Activated CD4-positive, alpha-beta T cell treated with anti-CD3 and anti-CD28 coated beads for 48 hours (primary cell): ENCODE measurements around the gene PKP1.

Experiments
- DNase-seq: peaks from one replicate; pipeline ENCODE4 v3.0.0-alpha.2; 2020

Gene PKP1

GRCh38 chr1:201283836-201284553 is 689 bp downstream of the PKP1 start:
- no peak for DNase-seq

DNA sequence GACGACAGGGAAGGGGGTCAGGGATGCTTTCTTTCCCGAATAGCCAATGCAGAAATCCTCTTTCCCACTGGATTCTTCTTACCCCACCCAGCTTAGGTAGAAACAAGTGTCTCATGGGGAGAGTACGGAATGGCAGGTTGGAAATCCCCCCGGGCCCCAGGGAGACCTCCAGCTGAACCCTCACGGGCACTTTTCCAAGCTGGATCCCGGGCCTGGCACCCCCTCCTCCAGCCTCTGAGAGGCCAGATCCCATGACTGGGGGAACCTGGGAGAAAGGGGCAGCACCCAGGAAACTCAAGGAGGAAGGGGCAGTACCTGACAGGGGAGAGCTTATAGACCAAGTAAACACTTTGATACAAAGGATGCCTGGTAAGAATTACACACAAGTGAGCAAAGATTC is 1.3 kb downstream of the PKP1 start:
- no peak for DNase-seq

GRCh38 chr1:201285846-201286245 is 2.5 kb downstream of the PKP1 start:
- DNase-seq = no peak

DNA sequence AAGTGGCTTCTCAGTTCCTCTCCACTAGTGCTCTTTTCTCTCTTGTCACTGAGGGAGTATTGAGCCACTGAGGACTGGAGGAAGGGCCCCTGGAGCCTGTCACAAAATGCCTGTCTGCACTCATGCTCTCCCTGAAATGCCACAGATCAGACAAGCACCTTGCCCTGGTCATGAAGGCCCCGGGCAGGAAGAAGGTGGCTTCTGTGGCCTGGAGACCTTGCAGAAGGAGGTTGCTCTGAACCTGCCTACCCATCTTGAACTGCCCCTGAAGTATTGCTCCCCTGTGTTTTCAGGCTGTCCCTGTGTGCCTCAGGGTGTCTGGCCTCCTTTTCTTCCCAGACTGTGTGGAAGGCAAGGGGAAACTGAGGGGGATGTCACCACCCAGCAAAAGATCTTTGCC is 3.1 kb downstream of the PKP1 start:
- DNase-seq = no peak

DNA sequence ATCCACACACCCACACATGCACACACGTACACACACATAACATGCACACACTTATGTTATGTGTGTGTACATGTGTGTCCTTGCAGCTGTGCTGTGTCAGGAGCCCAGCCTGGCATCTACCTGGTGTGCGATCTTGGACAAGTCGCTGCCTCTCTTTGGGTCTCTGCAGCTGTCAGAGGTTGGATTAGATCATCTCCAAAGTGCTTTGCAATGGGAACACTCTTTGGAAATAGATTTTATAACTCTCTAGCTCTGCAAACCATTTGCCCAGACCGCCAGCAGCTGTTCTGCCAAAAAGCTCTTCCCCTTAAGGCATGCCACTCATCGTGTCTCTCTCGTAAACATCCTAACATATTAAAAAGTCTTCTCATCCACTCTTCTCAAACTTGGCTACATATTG is 4.7 kb downstream of the PKP1 start:
- no peak for DNase-seq

GRCh38 chr1:201288765-201289164 is 5.5 kb downstream of the PKP1 start:
- DNase-seq = no peak

- DNase-seq = no peak
Observed at GRCh38 chr1:201290551-201290950, 7.2 kb downstream of the PKP1 start.

- DNase-seq = no peak
Observed at GRCh38 chr1:201291916-201292315, 8.6 kb downstream of the PKP1 start.

DNA sequence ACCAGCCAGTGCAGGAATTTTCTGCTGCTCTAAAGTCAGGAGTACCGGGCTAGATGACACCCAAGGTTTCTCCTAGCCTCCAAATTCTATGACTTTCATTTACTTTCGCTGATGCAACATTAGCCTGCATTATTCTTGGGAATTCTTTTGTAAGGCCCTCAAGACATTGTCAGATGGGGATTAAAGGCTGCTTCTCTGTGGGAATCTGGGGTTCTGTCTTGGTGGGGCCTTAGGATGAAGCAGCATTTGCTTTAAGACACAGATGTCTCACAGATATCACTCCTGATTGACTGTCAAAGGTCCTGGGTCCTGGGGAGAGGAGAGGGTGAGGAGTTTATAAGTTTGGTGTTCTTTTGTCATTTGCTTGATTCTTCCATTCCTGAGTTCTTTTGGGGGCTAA is 11.6 kb downstream of the PKP1 start:
- DNase-seq = no peak

- DNase-seq = no peak
Observed at GRCh38 chr1:201295346-201295745, 12.0 kb downstream of the PKP1 start.

DNA sequence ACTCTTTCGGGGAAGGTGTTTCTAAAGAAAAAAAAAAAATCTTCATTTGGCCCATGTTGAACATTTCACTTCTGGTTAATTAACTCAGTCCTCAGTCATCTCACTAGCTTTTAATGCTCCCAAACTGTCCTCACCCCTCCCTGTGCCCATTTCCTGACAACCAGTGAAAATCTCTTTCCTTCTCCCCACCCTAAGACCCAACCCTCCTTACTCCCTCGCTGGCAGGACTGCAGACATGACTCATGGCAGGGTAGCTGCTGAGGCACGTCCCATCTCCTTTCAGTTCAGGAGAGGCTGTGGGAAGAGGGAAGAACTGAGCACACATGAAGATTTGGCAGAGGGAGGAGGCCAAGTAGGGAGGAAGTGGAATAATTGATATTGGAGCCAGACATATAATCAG is 12.6 kb downstream of the PKP1 start:
- DNase-seq = no peak

DNA sequence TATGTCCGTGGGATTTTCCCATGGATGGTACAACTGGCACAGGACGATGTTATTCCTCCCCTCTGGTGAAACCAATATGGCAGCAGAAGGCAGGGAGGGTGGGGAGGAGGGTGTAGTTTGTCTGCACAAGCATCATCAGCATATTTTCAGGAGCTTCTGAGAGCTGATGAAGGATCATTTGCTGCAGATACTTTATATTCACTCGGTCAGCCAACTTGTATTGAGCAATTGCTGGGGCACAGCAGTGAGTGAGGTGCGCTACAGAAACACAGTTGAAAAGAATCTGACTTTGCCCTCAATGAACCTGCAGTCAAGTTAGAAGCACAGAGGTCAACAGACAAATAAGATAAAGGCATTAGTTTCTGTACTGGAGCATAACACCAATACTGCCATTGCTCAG is 13.0 kb downstream of the PKP1 start:
- no peak for DNase-seq

DNA sequence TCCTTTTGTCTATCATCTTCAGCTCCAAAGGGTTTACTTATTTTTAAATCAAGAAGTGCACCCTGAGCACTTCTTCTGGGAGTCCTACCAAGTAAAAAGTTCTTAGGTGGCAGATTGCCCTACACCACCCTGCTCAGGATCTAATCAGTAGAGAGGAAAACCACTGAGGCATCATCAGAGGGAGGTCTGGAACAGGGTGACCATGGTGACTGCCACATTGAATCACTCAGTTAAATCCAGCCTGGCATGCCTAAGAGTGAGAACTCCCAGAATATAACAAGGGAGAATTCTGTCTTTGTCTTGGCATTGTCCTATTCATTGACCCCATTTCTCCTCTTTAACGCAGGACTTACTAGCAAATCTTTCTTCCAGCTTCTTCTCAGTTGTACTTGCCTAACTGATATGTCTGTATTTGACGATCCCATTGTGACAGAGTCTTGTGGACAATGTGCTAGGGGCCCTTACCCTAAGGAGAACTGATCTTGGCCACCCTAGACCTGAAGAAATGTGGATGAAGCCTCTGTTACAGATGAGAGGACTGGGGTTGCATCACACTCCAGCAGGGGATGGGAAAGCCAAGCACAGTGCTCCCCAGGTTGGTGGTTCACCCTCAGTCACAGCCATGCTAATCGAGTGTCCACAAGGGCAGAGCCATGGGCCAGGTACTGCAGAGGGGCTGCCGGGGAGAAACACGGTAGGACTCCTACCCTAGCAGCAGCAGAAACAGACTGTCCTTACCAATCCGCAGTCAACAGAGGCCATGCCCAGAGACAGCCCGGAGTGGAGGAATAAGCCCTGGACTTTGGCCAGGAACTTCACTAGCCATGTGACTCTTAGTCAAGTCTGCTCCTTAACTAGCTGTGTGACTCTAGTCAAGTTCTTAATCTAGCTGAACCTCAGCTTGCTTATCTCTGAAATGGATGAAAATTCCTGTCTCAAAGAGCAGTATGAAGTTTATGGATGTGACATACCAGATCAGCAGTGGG is 15.4 kb downstream of the PKP1 start:
- DNase-seq = no peak

- DNase-seq = no peak
Observed at GRCh38 chr1:201299968-201300367, 16.7 kb downstream of the PKP1 start.

- no peak for DNase-seq
Observed at GRCh38 chr1:201300641-201301040, 17.3 kb downstream of the PKP1 start.

GRCh38 chr1:201302163-201303152 is 19.2 kb downstream of the PKP1 start:
- no peak for DNase-seq

DNA sequence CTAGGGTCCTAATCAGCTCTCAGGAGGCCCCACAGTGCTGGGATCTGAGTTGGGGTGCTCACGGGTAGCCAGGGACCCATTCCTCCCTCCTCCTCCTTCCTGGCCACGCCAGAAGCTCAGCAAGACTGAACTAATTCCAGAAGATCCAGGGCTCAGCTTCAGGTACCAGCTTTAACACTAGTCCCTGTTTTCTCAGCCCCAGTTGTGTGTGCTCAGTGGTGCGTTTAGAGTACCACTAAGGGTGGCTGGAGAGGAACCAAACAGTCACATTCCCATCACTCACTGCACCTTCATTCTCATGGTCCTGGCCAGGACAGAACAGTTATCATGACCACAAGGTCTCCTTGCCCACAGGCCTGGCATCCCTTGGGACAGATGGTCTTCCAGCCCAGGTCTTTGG is 20.8 kb downstream of the PKP1 start:
- DNase-seq = no peak

GRCh38 chr1:201305815-201306214 is 22.5 kb downstream of the PKP1 start:
- no peak for DNase-seq

DNA sequence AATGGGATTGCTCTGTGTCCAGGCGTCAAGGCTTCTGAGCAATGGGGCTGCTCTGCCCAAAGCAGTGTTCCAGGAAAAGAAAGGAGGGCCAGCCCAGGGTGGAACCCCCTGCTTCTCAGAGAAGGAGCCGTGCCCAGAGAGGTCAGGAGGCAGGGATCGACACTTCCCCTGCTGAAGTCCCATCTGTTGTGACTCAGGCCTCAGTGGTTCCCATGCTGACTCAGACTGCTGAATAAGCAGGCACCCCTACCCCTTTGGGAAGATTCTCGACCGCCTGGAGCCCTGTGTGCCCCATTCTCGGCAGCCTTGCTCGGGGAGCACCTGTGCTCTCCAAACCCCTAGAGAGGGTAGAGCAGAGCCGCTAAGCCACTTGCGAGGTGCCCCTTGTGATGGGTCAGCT is 23.9 kb downstream of the PKP1 start:
- no peak for DNase-seq

DNA sequence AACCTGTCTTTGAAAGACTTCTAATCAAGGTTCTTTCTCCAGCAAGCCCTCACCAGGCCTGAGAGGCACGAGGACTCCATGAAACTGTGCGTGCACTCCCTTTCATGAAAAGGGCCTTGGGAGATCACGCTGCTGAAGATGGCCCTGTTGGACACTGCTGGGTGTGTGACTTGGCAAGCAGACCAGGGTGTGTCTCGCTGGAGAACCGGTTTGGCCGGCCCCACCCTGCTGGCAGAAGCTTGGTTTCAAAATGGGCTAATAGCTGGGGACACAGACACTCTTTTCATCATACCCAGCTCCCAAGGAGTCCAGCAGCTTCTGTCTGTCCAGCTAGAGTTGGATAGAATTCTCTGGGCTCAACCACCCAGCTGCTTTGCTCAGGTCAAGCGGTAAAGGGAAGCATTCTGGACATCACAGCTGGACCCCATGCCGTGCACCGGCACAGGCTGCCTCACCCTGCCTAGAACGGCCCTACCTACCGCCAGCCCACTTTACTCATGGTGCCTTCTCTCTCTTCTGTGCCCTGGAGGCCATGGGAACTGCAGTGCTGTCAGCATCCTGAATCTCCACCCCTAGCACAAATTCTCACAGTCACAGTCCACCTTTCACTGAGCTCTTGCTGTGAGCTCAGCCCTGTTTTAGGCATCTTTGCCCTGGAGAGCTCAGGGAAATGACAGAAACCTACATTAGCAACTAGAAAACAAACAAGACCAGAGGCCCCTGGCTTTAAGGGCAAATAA is 24.6 kb downstream of the PKP1 start:
- DNase-seq = no peak

DNA sequence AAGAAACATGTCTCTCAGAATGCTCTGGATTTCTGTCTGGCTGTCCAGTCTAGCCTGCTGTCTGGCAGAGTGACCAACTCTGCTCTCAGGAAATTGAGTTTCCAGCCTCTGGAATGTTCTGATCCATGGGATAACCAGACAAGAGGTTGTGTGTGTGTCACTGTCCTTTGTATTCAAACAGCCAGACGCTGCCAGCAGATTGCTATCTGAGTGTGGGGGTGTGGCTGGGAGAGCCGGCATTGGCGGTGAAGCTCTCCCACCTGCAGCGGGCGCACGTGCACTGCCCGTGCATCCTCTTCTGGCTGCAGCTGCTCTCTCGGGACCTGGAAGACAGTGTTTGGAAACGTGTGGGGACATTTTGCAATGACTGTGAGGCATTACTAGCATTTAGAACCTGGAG is 26.1 kb downstream of the PKP1 start:
- DNase-seq = peak; percentile 20
